ENCODE data around the gene PYHIN1.

PYHIN1 gene

DNA sequence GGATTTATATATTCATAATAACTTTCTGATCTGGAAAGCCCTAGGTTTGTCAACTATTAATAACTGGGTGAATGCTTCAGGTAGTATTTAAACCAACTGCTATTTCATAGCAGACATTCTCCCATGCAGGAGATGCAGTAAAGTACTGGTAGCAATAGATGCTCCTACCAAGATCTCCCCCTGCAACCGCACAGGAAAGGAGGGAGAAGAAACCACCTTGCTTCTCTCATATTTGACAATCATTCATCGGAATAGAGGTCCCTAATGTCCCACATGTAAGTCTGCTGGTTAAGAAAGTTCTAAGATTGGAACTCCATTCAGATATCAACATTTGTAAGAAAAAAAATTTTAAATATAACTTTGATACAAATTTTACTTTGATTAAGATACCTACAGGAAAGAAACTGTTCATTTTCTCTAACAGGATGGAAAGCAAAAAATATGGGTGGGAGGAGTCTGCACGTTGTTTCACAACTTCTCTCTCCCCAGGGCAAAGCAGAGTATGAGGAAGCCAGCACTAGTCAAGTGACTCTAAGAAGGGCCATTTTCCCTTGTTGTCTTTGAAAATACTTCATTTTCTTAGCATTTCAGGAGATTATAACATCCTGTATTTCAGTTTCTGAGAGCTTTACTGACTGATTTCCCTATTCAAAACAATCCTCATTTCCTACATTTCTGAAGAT, at the start of gene PYHIN1:
Gene PYHIN1, plus strand, starts transcription at position 498 of the 683 bp plus-strand sequence. CDS start 5,359 bp downstream, outside the sequence.
- no peak for DNase-seq

DNA sequence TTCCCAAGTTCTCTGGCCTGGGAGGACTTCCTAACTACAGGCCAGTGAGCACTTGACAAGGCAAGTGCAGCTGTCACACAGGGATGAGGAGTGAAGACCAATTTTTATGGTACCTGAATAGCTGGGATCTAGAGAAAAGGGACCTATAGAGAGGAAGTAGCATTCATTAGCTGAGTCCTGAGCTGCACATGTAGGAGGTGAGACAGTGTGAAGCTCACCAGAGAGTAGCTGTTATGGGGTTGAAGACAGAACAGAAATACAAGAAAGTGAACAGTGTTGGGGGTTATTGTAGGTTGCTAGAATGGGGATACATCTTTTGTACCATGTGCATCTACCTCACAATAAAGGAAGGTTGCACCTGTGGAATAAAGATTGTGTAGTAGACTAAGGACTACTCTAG, 37.7 kb upstream of the PYHIN1 start:
- DNase-seq: no peak

DNA sequence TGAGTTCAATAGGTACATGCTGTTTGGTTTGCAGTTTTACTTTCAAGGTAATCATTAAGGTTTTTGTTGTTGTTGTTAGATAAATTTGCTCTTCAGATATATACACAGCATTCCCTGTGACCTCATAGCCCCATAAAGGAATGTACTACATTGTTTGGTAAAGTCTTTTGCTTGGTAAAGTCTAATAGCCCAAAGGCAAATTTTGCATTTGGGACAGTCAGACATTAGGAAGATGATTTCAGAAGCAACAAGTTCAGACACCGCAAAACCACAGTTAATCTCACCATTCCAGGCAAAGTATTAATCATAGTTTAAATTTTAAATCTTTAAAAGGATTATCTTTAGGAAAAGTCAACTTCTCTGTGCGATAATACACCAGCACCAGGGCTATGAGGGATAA, 32.6 kb upstream of the PYHIN1 start:
- DNase-seq: no peak

- no peak for DNase-seq
Observed at GRCh38 chr1:158901623-158902022, 29.7 kb upstream of the PYHIN1 start.

DNA sequence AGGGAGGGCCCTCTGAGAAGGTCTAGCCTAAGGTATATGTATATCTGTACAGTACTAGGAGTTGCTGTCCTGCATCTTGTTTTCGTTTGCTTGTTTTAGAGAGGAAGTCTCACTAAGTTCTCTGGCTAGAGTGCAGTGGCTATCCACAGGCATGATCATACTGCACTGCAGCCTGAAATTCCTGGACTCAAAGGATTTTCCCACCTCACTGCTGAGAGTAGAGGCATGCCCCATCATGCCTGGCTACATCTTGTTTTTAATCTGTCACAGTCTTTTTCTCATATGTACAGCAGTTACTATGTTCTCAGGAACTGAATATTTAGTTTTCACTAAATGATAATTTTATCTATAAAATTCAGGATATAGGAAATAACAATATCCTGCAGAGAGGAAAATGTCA, 15.3 kb upstream of the PYHIN1 start:
- DNase-seq: no peak

DNA sequence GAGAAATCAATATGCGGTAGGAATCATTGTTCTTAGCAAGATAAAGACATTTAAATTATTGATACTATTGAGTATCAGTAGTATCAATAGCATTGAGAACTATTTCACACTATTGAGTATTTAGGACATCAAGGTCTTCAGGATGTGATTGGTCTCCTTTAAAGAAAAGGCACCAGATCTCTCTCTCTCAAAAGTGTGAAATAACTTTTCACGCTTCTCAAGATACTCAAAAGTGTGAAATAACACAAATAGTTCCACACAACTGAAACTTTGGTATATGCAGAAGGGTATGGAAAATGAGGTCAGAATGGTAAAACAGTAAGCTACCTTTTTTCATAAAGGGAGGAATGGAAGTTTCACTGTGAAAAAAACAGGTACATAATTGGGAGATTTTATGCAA, 6.7 kb upstream of the PYHIN1 start:
- DNase-seq: no peak

- DNase-seq: no peak
Observed at GRCh38 chr1:158930504-158930903, 848 bp upstream of the PYHIN1 start.

DNA sequence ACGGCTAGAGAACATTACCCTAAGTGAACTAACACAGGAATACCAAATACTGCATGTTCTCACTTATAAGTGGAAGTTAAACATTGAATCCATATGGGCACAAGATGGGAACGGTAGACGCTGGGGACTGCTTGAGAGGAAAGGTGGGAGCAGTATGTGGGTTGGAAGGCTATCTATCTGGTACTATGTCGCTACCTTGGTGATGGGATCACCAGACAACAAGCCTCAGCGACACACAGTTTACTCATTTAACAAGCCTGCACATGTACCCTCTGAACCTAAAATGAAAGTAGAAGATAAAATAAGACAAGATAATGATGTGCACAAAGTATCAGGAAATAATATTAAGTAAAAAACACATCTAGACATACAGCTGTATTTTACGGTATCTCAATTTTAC, 819 bp downstream of the PYHIN1 start:
- DNase-seq: no peak

DNA sequence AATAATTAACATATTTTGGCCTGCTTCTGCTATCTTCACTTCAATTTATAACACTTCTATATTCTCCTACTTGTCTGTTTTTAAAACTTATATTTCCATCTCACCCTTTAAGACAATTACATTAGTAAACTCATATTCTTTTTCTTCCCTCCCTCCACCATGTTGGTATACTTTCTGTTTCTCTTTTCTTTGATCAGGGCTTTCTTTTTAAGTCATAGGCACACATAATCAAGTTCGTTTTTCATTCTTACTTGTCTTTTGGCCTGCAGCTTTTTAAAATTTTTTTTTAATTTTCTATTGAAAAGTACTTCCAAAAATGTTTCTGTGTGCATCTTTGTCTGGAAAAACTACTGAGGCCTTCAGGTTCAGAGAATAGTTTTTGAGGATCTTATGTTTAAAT, 2.3 kb downstream of the PYHIN1 start:
- DNase-seq: no peak

- DNase-seq: no peak
Observed at GRCh38 chr1:158939180-158939579, 7.8 kb downstream of the PYHIN1 start.

GRCh38 chr1:158941317-158941716, 10.0 kb downstream of the PYHIN1 start:
- DNase-seq: no peak

GRCh38 chr1:158942490-158942889, 11.1 kb downstream of the PYHIN1 start:
- DNase-seq: no peak

- DNase-seq: no peak
Observed at GRCh38 chr1:158943059-158943458, 11.7 kb downstream of the PYHIN1 start.

DNA sequence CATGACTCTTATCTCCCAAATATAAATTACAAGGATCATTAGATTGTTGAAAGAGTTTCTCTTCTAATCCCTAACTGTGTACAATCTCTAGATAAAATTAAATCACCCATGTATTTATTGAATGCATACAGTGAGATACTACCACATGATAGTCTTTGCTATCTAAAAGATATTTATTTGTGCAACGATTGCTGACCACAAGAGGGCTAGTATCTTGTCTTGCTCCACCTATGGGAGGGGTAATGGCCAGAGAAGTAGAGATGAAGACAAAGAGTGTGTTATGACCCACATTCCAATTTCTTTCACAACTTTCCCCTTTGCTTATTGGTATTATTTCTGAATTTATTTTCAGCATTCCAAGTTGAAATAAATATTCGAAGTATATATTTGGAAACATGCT, 13.7 kb downstream of the PYHIN1 start:
- no peak for DNase-seq

GRCh38 chr1:158946785-158947184, 15.4 kb downstream of the PYHIN1 start:
- DNase-seq: no peak

DNA sequence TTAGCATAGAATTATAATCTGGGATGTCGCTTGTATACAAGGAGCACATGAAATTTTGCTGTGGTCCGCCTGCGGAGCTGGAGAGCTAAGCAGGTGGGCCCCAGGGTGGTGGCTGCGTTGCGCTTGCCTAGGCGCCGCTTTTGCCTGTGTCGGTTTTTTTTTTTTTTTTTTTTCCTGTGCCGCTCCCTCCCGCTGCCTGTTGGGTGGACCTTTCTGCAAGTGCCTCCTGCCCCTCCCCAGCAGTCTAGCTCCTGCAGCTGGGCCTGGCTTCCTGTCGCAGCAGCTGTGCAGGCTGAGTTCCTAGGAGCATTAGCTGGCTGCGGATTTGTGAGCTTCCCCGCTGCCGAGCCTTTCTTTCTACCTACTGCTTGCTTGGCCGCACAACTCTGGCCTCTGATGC, 20.6 kb downstream of the PYHIN1 start:
- no peak for DNase-seq

DNA sequence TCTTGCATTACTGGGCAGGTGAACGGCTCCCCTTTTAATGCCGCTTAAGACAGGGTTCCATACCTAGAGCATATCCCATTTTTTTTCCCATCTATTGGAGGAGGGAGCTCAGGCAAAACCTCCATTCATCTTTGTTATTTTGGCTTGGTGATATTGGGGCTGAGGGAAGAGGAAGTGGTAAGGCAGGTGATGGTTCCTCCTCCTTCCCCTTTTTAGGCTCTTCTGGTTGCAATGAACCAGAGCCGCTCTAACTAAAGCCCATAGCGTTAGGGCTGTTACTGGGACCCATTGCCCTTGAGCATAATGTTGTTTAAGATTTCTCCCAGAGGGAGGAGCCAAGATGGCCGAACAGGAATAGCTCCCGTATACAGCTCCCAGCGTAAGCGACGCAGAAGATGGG, 21.1 kb downstream of the PYHIN1 start:
- no peak for DNase-seq

DNA sequence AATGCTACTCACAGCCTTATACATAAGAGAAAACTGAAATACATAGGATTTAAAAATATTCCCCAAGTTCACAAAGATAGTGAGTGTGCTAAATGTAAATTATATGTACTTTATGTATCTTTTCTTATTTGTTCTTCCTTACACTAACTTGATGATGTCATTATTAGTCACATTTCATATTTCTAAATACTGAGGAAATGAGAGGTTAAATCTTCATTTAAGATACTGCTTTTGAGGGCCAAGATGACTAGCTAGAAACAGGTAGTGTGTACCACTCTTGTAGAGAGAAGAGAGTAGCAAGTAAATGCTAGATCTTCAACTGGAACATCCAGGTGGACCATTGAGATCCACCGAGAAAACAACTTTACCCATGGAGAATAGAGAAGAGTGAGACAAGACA, 29.8 kb downstream of the PYHIN1 start:
- no peak for DNase-seq

DNA sequence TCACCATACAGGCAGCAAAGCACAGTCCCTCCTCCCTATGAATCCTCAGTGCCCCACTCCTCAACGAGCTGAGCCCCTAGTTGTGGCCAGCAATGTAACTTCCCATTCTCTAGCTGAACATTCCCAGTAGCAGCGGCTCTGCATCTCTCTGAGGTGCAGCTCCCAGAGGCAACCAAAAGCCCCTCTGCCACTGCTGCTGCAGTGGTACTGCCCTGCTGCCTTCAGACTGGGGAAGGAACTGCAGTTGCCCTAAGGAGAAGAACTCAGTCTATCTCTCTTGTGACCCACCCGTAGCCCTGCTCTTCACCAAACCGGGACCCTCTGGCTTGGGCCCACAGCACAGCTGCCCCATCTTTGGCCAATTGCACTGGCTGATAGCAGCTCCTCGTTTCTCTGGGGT, 31.6 kb downstream of the PYHIN1 start:
- DNase-seq: no peak

GRCh38 chr1:158969166-158969565, 37.8 kb downstream of the PYHIN1 start:
- no peak for DNase-seq

GRCh38 chr1:158969855-158970254, 38.5 kb downstream of the PYHIN1 start:
- DNase-seq: no peak

- no peak for DNase-seq
Observed at GRCh38 chr1:158972841-158973240, 41.5 kb downstream of the PYHIN1 start.

GRCh38 chr1:158976219-158976618, 44.9 kb downstream of the PYHIN1 start:
- no peak for DNase-seq

GRCh38 chr1:158978730-158979129, 47.4 kb downstream of the PYHIN1 start:
- no peak for DNase-seq

DNA sequence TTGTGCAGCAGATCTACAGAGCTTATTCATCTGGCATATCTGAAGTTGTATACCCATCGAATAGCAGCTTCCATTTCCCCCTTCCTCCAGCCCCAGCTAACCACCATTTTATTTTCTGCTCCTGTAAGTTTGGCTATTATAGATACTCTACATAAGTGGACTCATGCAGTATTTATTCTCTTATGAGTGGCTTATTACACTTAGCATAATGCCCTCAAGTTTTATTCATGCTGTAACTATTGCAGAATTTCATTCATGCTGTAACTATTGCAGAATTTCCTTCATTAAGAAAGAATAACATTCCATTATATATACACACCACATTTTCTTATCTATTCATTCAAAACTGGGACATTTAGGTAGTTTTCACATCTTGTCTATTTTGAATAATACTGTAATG, 47.9 kb downstream of the PYHIN1 start:
- no peak for DNase-seq

- DNase-seq: no peak
Observed at GRCh38 chr1:158983235-158983634, 51.9 kb downstream of the PYHIN1 start.
